Kidney (tissue), 14 donors: ENCODE measurements around the gene GXYLT1. TPM values are rescaled to one million over a fixed set of nuclear protein-coding genes. Genes with fewer than 3 reads are reported as not detected.

Source experiments
- DNase-seq, 5 donors: peaks; one replicate each; pipeline ENCODE4 v3.0.0-alpha.2; 2013 to 2020
- FAIRE-seq: peaks from 2 replicates; lab custom pipeline; 2012; peaks lifted over from hg19 to GRCh38; lab: Jason Lieb, UNC
- H3K27ac ChIP-seq, 2 donors: one replicate each; pipeline ENCODE4 v1.7.0; 2013; ENCODE audit warnings: low read depth in 2 of 2, low read length in 2 of 2, inconsistent platforms in 1 of 2
- H3K27me3 ChIP-seq: one replicate; pipeline ENCODE4 v1.7.1; 2013; ENCODE audit warnings: low read length, inconsistent platforms; ENCODE audit not compliant: control insufficient read depth, insufficient read depth
- H3K36me3 ChIP-seq, 3 donors: one replicate each; pipeline versions ENCODE4 v1.7.0 to v1.7.1; 2013; ENCODE audit warnings: low read length in 3 of 3, control low read depth in 1 of 3, inconsistent platforms in 1 of 3; ENCODE audit not compliant: insufficient read depth in 3 of 3, control insufficient read depth in 2 of 3
- H3K4me1 ChIP-seq, 3 donors: one replicate each; pipeline versions ENCODE4 v1.7.0 to v1.7.1; 2013; ENCODE audit warnings: low read length in 3 of 3, inconsistent platforms in 1 of 3, low read depth in 1 of 3; ENCODE audit not compliant: control insufficient read depth in 2 of 3, insufficient read depth in 2 of 3
- H3K4me3 ChIP-seq, 3 donors: one replicate each; pipeline versions ENCODE4 v1.7.0 to v1.8.1; 2013; ENCODE audit warnings: low read length in 3 of 3, control low read depth in 1 of 3, inconsistent platforms in 1 of 3
- H3K9ac ChIP-seq, 3 donors: one replicate each; pipeline versions ENCODE4 v1.7.0 to v1.7.1; 2013; ENCODE audit warnings: low read length in 3 of 3, control low read depth in 1 of 3, inconsistent platforms in 1 of 3
- H3K9me3 ChIP-seq, 3 donors: one replicate each; pipeline versions ENCODE4 v1.7.0 to v1.7.1; 2013; ENCODE audit warnings: low read length in 3 of 3, control low read depth in 1 of 3, inconsistent platforms in 1 of 3; ENCODE audit not compliant: control insufficient read depth in 2 of 3, insufficient read depth in 1 of 3
- intact Hi-C: fragments of 100-400 bp; cut with DNase I; formaldehyde crosslinking; loops from one replicate; pipeline ENCODE4 v1.11.1; 2022
- polyA plus RNA-seq: library from polyadenylated mRNA; stranded (reverse); fragments of 350-450 nt; fragmentation: Illumina TruSeq; extraction: RNeasy Lipid Tissue Mini Kit (QIAGEN cat#74804); gene quantifications from one replicate; pipeline ENCODE4 v1.2.3, GENCODE V29; 2014; ENCODE audit warnings: low read depth, low replicate concordance; ENCODE audit not compliant: insufficient read depth
- total RNA-seq: library from RNA; stranded (reverse); fragmentation: NEBNext Ultra II Directional; extraction: Animal tissue kit (Norgen Biotek cat#: 25700); gene quantifications from one replicate; pipeline ENCODE4 v1.2.1, GENCODE V29; 2021
- TF ChIP-seq, protein P1 (sequence below): IDR thresholded peaks from 3 replicates; pipeline ENCODE4 v1.5.1; 2012; ENCODE audit warnings: mild to moderate bottlenecking, moderate library complexity, borderline replicate concordance; ENCODE audit not compliant: insufficient read depth; ENCODE audit errors: extremely low read depth
- donor health status: control.
- donor health status: control.
- donor health status: control.
- donor health status: control.
- donor health status: control.
- donor health status: DM: yes; HTN: yes; CAD: no.
- donor health status: Normal renal cell carcinoma (clear cell type).

Gene GXYLT1
- total and polyA plus RNA-seq, 2 donors from 2014 or later, result 3.2 to 13.4 TPM

DNA sequence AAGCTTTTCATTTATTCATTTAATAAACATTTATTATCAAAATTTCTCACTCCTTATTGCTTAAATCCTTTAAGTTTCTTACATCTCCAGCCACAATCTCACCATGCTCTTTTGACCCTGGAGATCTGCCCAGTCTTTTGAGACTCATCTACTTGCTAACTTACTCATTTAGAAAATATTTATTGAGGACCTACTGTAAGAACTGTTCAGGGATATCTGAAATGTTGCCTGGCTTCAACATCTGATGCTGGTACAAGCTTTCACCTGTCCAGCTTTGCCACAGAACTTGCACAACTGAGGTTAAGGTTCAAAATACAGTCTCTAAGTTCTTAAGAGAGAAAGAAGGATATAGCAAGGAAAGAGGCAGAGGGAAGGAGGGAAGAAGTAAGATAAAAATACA lies 17.5 kb upstream of the GXYLT1 start:
- no peak for FAIRE-seq
- intact Hi-C loops, result no loop called here
- no peak overlapping the region for H3K9ac ChIP-seq
- no peak overlapping the region for H3K27ac ChIP-seq
- TF ChIP-seq, protein P1, sequence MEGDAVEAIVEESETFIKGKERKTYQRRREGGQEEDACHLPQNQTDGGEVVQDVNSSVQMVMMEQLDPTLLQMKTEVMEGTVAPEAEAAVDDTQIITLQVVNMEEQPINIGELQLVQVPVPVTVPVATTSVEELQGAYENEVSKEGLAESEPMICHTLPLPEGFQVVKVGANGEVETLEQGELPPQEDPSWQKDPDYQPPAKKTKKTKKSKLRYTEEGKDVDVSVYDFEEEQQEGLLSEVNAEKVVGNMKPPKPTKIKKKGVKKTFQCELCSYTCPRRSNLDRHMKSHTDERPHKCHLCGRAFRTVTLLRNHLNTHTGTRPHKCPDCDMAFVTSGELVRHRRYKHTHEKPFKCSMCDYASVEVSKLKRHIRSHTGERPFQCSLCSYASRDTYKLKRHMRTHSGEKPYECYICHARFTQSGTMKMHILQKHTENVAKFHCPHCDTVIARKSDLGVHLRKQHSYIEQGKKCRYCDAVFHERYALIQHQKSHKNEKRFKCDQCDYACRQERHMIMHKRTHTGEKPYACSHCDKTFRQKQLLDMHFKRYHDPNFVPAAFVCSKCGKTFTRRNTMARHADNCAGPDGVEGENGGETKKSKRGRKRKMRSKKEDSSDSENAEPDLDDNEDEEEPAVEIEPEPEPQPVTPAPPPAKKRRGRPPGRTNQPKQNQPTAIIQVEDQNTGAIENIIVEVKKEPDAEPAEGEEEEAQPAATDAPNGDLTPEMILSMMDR, result no peak
- no peaks in the 10 kb centered on the region for H3K9me3 ChIP-seq
- H3K27me3 ChIP-seq, result no peaks in the 10 kb centered on the region
- DNase-seq, result no peak
- H3K36me3 ChIP-seq, result peaks cover 2 to 9% (median 7%) of the 10 kb centered on the region in 3 donors
- H3K4me1 ChIP-seq, result peaks cover 0 to 4% (median 2%) of the 10 kb centered on the region in 3 donors
- H3K4me3 ChIP-seq, result no peak overlapping the region

GRCh38 chr12:42161529-42161928 lies 16.9 kb upstream of the GXYLT1 start:
- peak; percentile 59 for FAIRE-seq
- Histone ChIP-seq H3K27me3 (no peaks in the 10 kb centered on the region), H3K9ac (no peak overlapping the region), H3K4me3 (no peak overlapping the region), H3K27ac (no peak overlapping the region), H3K9me3 (no peaks in the 10 kb centered on the region), H3K36me3 (peaks cover 2 to 9% (median 7%) of the 10 kb centered on the region in 3 donors), H3K4me1 (peaks cover 0 to 4% (median 2%) of the 10 kb centered on the region in 3 donors)
- DNase-seq, result no peak
- intact Hi-C loops, result no loop called here
- TF ChIP-seq, protein P1, result no peak

GRCh38 chr12:42156232-42156631 lies 11.6 kb upstream of the GXYLT1 start:
- peaks cover 2 to 9% (median 7%) of the 10 kb centered on the region in 3 donors for H3K36me3 ChIP-seq
- H3K9ac ChIP-seq, result no peak overlapping the region
- no peak overlapping the region for H3K4me3 ChIP-seq
- TF ChIP-seq, protein P1, result no peak
- intact Hi-C loops, result no loop called here
- no peaks in the 10 kb centered on the region for H3K4me1 ChIP-seq
- no peak for FAIRE-seq
- no peaks in the 10 kb centered on the region for H3K9me3 ChIP-seq
- peak in 2 of 5 donors; percentile 21 to 26 for DNase-seq
- no peak overlapping the region for H3K27ac ChIP-seq
- no peaks in the 10 kb centered on the region for H3K27me3 ChIP-seq

DNA sequence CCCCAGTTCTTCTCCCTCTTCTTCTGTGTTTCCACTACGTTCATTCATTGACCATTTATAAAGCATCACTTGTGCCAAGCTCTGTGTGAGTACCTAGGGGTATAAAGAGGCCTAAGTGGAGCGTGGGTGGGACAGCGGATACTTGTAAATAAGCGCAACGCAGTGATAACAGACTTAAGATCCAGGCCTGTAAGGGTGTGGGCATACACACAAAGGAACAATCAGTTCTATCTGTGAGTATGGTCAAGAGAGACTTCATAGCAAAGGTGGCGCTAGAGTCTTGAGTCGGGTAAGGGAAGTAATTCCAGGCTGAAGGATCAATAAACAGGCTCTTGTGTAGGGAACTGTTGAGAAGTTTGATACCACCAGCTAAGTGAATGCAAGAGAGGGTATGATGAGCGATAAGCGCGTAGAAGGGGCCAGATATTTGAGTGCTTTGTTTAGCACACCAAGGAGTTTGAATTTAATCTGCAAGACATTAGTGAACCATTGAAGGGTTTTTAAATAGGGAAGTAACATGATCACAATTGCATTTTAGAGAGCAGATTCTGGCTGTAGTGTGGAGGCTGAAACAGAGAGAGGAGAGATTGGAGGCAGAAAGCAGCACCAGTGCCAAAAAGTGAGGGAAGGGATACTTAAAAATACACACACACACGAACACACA lies 1.0 kb upstream of the GXYLT1 start:
- peak in 1 of 5 donors; percentile 12 for DNase-seq
- peak overlapping the region in 2 of 3 donors; percentile 62 to 75 for H3K4me3 ChIP-seq

More for the DNA sequence above, 1.0 kb upstream of the GXYLT1 start:
- intact Hi-C loops, result no loop called here
- peak overlapping the region in 1 of 2 donors; percentile 73 for H3K27ac ChIP-seq
- no peak overlapping the region for H3K9ac ChIP-seq
- TF ChIP-seq, protein P1, result no peak
- H3K9me3 ChIP-seq, result no peaks in the 10 kb centered on the region
- H3K27me3 ChIP-seq, result no peaks in the 10 kb centered on the region
- no peaks in the 10 kb centered on the region for H3K36me3 ChIP-seq
- H3K4me1 ChIP-seq, result peaks cover 2 to 10% (median 5%) of the 10 kb centered on the region in 3 donors
- no peak for FAIRE-seq
